ENCODE results near the gene GAK.

DNA sequence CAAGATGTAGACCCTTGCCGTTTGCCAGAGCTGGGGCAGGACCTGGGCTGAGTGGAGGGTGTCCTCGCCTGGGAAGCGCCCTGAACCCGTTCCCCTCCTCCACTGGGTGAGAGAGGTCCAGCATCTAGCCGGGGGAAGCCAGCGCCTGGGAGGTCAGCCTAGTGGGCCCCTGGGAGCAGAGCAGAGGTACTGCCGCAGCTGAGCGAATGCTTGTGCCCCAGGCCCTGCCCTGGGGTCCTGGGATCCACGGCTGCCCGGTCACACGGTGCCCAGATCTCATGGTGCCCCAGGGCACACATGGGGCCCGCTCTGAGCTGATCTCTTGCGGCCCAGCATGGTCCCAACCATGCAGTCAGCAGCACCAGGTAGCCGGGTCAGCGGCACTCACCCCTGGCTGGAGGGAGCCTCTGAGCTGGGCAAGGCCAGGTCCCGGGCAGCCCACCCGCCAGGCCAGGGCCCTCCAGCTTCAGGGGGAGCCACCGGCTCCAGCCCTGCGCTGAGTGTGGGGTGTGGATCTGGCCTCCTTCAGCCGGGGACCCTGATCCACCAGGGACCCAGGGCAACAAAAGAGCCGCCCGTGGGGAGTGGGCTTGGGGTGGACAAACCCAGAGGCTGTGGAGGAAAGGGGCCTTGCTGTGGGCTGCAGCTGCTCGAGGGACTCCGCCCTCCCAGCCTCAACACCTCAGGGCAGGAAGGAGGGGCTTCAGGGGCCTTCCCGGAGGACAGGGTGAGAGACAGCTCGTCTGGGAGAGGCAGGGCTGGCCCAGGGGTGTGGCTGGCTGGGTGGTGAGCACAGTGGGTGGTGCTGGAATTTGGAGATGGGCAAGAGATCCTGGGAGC is 102.1 kb downstream of the GAK start:
- TF ChIP-seq, protein P1, sequence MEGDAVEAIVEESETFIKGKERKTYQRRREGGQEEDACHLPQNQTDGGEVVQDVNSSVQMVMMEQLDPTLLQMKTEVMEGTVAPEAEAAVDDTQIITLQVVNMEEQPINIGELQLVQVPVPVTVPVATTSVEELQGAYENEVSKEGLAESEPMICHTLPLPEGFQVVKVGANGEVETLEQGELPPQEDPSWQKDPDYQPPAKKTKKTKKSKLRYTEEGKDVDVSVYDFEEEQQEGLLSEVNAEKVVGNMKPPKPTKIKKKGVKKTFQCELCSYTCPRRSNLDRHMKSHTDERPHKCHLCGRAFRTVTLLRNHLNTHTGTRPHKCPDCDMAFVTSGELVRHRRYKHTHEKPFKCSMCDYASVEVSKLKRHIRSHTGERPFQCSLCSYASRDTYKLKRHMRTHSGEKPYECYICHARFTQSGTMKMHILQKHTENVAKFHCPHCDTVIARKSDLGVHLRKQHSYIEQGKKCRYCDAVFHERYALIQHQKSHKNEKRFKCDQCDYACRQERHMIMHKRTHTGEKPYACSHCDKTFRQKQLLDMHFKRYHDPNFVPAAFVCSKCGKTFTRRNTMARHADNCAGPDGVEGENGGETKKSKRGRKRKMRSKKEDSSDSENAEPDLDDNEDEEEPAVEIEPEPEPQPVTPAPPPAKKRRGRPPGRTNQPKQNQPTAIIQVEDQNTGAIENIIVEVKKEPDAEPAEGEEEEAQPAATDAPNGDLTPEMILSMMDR (IDR thresholded peaks at IDR 0.05) = no peak
- TF ChIP-seq TCF7L2 (IDR thresholded peaks at IDR 0.05; ENCODE audit: low read depth, low read length) = no peak
- TF ChIP-seq SIN3A (IDR thresholded peaks at IDR 0.05; ENCODE audit: borderline replicate concordance, insufficient read depth, low read depth, low read length) = no peak
- no peak for TF ChIP-seq POLR2AphosphoS5 (IDR thresholded peaks at IDR 0.05; ENCODE audit: low read depth, low read length)

All from Panc1 (cell line).